SU-DHL-6 (cell line): Measurements from ENCODE around the gene NDNF.

Source experiments
- CTCF ChIP-seq: fragments of 200-600 bp; sonication (generic); IDR thresholded peaks from one replicate; pipeline ENCODE4 v1.5.1; 2017; ENCODE audit warnings: antibody characterized with exemption, mild to moderate bottlenecking, low read length, moderate library complexity; ENCODE audit not compliant: insufficient read depth, poor library complexity, severe bottlenecking
- EZH2phosphoT487 ChIP-seq: fragments of 200-600 bp; sonication (generic), shearing (Covaris generic); conservative IDR thresholded peaks from 2 replicates; pipeline ENCODE4 v1.6.1; 2018; ENCODE audit warnings: mild to moderate bottlenecking, antibody characterized with exemption, low read length, moderate library complexity, mixed read lengths

DNA sequence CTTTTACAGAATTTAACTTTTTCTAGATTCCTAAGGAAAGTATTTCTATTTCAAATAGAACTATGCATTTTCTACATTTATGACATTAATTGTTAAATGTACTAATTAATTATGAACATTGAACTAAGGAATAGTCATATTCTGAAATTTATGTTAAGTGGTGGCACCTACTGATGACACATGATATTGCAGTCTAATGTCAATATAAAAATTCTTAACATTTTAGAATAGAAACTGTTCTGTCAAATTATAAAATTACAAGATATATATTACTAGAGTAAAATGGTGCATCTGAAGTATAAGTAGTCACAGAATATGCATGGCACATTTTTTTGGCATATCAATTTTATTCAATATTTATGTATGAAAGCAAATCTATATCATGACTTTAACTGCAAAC is 40.2 kb upstream of the NDNF start:
- TF ChIP-seq EZH2phosphoT487 (no peak), CTCF (no peak)
